Activated CD4-positive, alpha-beta T cell treated with anti-CD3 and anti-CD28 coated beads, Interleukin-2, Interleukin-4, amounts not matched to agents 100 ng/mL and 50 ng/mL, durations not matched to agents 16 hours and 8 hours (primary cell): ENCODE data around the gene IDH3B.
A peak's percentile ranks its signal among the peaks of the same experiment; 100 is the strongest.
"Not testable (repeated sequence)": the region's sequence is repeated elsewhere in the genome, so short reads cannot be mapped to it uniquely, and the experiment has no call there.

ENCODE experiments used
- DNase-seq: peaks from one replicate; pipeline ENCODE4 v3.0.0-alpha.2; 2020; ENCODE audit warnings: low spot score

Gene IDH3B

GRCh38 chr20:2663887-2664719 is at the start of gene IDH3B:
TSS of gene IDH3B (minus strand) at chr20:2664216. CDS start at chr20:2664188, 28 bp downstream.
- DNase-seq, result peak; percentile 93

GRCh38 chr20:2713285-2713684 is 49.3 kb upstream of the IDH3B start:
- DNase-seq, result no peak

GRCh38 chr20:2709205-2709981 is 45.4 kb upstream of the IDH3B start:
- DNase-seq, result no peak

GRCh38 chr20:2708665-2709064 is 44.6 kb upstream of the IDH3B start:
- DNase-seq, result no peak

- DNase-seq, result no peak
Measured at GRCh38 chr20:2708073-2708415, 44.0 kb upstream of the IDH3B start.

GRCh38 chr20:2707353-2708072 is 43.5 kb upstream of the IDH3B start:
- DNase-seq, result no peak

GRCh38 chr20:2706688-2707352 is 42.8 kb upstream of the IDH3B start:
- peak; percentile 42 for DNase-seq

GRCh38 chr20:2705931-2706645 is 42.1 kb upstream of the IDH3B start:
- DNase-seq, result no peak

- DNase-seq, result no peak
Measured at GRCh38 chr20:2703716-2704475, 39.9 kb upstream of the IDH3B start.

- no peak for DNase-seq
Measured at GRCh38 chr20:2701671-2702081, 37.7 kb upstream of the IDH3B start.

GRCh38 chr20:2700913-2701620 is 37.1 kb upstream of the IDH3B start:
- DNase-seq, result no peak

- no peak for DNase-seq
Measured at GRCh38 chr20:2699775-2700413, 35.9 kb upstream of the IDH3B start.

- DNase-seq, result no peak
Measured at GRCh38 chr20:2698912-2699311, 34.9 kb upstream of the IDH3B start.

GRCh38 chr20:2698186-2698817 is 34.3 kb upstream of the IDH3B start:
- no peak for DNase-seq

GRCh38 chr20:2697768-2698167 is 33.8 kb upstream of the IDH3B start:
- DNase-seq, result no peak

GRCh38 chr20:2696646-2697045 is 32.6 kb upstream of the IDH3B start:
- no peak for DNase-seq

GRCh38 chr20:2695984-2696525 is 32.0 kb upstream of the IDH3B start:
- DNase-seq, result not testable (repeated sequence)

- no peak for DNase-seq
Measured at GRCh38 chr20:2695206-2695983, 31.4 kb upstream of the IDH3B start.
